HG03095 (cell line): Measurements from ENCODE around the gene GALK1.
"Not testable (repeated sequence)": the region's sequence is repeated elsewhere in the genome, so short reads cannot be mapped to it uniquely, and the experiment has no call there.

Experiments used
- ATAC-seq: cut with Tn5 transposase; IDR thresholded peaks from one replicate; pipeline ENCODE4 v1.9.1; 2021; ENCODE audit warnings: moderate library complexity; ENCODE audit not compliant: unreplicated experiment

Gene GALK1

DNA sequence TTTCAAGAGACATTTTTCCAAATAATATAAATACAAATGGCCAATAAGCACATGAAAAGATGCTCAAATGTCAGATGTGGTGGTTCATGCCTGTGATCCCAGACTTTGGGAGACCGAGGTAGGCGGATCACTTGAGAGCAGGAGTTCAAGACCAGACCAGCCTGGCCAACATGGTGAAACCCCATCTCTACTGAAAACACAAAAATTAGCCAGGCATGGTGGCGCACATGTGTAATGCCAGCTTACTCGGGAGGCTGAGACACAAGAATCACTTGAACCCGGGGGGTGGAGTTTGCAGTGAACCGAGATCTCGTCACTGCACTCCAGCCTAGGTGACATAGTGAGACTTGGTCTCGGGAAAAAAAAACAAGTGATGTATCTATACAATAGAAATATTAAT, 2.9 kb upstream of the GALK1 start:
- no peak for ATAC-seq

DNA sequence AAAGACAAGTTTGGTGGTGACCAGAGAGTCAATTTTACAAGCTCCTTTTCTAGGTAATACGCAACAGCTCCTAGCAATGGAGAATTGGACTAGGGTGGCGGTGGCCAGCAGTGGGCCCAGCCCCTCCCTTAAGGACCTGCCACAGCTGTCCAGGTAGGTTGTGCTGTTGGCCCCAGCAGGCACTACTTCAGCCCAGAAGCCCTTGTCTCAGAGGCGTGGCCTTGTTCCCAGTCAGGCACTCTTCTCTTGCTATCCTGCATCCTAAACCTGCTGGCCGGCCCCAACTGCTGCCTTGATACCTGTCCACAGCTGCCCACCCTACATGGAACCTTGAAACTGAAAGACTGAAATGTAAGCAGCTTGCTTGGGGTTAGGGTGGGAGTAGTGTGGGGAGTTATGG, 989 bp upstream of the GALK1 start:
- ATAC-seq = no peak

DNA sequence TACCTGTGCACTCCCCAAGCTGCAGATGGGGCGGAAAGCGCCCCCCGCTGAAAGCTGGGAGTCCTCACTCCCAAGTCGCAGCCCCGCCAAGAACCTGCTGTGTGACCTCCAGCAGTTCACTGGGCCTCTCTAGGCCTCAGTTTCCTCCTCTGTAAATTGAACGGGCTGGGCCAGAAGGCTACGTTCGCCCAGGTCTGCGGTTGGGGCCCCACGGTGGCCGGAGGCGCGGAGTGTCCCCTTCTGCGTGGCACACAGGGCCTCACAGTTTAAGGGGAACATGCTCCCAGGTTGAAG, 628 bp downstream of the GALK1 start:
- no peak for ATAC-seq

DNA sequence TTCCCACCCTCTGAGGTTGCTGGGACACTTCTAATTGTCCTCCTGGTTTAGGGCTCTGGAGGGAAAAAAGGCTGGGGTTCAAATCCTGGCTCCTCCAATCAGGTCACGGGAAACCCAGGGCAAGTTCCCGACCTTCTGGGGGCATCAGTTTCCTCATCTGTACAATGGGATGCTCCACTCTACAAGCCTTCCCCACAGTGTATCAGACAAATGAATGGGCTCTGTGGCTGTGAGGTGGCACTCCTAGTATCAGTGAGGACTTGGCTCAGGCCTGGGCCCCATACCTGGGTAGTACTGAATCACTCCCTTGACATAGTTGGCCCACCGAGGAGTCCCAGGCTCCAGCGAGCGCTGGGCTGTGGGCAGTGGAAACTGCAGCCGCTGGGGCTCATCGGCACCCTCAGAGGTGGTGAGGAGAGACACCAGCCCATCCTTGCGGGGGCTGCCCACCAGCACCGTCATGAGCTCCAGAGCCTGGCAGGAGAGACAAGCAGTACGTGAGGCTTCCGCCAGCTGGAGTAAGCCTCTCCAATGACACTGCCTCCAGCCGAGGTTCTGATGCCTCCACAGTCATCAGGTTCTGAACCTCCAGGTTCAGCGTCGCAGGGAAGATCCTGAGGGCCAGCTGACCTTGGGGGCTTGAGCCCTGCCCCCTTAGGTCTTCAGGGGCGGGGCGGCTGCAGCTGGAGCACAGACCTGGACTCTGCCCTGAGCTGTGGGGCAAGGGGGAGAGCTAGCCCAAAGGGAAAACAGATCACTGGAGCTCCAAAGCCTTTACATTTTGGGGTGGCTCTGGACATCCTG, 1.2 kb downstream of the GALK1 start:
- no peak for ATAC-seq

DNA sequence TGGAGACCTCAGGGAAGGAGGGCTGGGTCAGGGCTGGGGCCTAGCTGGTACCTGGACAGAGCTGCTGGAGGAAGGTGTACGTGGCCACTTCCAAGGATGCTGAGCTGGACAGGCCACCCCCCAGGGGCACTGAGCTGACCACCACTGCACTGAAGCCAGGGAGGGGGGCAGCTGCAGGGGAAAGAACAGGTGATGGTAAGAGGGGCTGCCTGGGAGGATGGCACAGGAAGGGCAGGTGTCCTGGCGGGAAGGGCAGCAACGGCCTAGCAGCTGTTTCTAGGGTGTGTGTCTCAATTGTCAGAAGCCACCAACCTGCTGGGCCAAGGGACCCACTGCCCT, 1.8 kb downstream of the GALK1 start:
- ATAC-seq = no peak

DNA sequence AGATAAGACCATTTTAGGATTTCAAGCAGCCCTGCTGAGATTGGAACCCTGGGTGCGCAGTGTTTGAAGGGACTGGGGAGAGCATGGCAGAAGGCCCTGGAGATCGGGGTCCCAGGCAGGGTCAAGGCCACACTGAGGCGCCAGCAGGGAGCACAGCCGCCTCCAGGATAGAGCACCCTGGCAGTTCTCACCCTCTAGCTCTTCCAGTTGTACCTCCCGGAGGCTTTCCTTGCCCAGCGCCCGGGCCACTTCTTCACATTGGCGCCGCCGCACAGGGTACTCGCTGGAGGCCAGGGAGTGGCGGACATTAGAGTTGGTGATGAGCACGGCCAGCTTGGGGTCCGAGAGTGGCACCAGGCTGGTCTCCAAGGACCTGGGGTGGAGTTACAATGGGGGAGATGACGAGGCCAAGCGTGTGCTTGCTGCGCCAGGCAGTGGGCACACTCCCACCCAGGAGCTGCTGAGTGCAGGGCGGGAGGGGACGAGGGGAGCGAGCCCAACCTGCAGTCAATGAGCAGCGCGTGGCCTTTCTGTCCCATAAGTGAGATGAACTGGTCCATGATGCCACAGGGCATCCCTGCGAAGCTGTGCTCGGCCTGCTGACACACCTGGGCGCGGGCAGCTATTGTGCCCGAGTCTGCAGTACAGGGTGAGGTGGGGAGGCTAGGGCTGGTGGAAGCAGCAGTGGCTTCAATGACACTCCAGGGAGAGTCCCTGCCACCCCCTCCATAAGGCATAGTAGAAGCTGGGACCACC, 2.3 kb downstream of the GALK1 start:
- no peak for ATAC-seq

DNA sequence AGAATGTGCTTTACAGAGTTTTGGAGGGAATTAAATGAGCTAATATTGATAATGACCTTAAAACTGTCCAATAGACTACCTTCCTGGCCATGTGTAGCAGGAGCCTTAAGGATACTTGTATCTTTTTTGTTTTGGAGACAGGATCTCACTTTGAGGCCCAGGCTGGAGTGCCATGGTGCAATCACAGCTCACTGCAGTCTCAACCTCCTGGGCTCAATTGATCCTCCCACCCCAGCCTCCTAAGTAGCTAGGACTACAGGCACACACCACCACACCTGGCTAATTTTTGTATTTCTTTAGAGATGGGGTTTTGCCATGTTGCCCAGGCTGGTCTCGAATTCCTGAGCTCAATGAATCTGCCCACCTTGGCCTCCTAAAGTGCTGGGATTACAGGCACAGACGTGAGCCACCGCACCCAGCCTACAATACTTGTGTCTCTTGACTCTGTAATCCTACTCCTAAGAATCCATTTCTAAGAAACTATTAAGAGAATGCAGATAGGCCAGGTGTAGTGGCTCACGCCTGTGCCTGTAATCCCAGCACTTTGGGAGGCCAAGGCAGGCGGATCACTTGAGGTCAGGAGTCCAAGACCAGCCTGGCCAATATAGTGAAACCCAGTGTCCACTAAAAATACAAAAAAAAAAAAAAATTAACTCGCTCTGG, 4.9 kb downstream of the GALK1 start:
- not testable (repeated sequence) for ATAC-seq

DNA sequence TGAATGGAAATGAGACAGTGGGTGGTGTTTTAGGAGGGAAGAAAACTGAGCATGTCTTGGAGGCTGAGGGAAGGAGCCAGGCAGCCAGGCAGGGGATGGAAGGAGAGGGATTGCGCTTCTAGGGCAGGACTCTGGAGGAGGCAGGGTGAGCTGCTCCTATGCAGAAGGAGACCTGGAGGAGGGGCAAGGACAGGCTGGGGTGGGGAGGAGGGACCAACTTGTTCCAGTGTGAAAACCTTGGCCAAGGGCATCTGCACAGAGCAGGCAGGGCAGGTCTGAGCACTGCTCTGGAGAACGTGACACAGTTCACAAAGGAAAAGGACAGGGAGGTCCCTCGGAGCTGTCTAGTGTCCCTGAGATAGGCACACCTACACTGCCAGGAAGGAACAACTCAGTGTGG, 5.5 kb downstream of the GALK1 start:
- no peak for ATAC-seq

DNA sequence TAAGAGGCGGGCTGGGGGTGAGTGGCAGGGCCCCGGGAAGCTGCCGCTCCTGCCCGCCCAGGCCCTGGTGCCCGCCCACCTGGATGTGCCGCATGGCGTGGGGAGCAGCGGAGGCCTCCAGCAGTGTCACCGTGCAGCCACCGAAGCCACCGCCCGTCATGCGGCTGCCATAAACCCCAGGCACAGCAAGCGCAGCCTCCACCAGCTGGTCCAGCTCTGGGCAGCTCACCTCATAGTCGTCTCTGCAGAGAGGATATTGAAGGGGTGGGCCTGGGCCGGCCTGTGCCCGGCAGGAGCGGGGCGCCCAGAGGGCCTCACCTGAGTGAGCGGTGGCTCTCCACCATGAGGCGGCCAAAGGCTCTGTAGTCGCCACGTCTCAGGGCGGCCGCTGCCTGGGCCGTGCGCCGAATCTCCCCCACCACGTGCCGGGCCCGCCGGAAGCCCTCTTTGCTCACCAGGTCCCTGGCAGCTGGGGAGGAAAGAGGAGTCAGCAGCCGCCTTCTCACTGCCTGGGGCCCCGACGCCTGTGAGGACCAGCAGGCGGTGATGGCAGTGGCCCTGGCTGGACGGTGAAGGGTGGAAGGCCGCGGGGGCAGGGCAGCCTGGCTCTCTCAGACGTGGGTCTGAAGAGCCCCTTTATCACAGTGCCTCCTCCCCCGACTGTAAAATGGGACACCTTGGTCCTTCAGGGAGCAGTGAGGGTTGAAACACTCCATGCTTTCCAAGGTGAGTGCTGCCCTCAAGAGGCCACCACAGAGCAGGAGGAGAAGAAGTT, 6.7 kb downstream of the GALK1 start:
- ATAC-seq = no peak

DNA sequence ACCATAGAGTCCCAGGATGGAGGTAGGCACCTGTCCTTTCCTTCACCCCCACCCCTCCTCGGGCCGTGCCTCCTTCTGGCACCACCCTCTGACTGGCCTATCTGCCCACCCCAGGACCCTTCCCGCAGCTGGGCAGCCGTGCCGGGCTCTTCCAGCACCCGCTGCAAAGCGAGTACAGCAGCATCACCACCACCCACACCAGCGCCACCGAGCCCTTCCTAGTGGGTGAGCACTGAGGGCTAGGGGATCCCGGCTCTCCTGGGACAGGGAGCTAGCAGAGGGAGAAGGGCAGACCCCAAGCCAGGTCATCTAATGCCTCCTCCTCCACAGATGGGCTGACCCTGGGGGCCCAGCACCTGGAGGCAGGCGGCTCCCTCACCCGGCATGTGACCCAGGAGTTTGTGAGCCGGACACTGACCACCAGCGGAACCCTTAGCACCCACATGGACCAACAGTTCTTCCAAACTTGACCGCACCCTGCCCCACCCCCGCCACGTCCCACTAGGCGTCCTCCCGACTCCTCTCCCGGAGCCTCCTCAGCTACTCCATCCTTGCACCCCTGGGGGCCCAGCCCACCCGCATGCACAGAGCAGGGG, 7.8 kb downstream of the GALK1 start:
- ATAC-seq = no peak

DNA sequence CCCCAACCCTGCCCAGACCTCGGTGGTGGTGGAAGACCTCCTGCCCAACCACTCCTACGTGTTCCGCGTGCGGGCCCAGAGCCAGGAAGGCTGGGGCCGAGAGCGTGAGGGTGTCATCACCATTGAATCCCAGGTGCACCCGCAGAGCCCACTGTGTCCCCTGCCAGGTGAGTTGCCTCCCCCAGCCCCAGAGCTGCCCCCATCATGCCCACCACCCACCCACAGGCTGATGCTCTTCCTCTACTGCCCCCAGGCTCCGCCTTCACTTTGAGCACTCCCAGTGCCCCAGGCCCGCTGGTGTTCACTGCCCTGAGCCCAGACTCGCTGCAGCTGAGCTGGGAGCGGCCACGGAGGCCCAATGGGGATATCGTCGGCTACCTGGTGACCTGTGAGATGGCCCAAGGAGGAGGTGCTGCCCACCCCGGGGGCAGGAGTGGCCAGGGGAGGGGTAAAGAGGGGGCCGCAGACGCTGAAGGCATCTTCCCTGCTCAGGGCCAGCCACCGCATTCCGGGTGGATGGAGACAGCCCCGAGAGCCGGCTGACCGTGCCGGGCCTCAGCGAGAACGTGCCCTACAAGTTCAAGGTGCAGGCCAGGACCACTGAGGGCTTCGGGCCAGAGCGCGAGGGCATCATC, 8.4 kb downstream of the GALK1 start:
- no peak for ATAC-seq

DNA sequence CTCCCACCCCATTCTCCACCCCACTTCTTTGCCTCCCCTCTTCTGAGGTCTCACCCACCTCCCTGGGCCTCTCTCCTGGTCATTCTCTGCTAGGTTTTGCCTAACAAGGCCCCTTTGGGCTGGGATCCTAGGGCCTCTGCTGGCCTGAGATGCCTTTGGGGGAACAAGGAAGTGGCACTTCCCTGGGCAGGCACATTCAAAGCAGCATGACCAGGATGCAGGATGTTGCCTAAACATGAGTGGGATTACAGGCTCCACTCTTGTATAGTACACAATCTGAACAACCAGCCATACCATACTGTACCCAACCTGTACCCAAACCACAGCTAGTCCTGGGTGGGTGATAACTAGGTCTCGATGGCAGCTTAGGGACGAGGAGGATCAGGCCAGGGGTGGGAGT, 9.0 kb downstream of the GALK1 start:
- ATAC-seq = no peak

DNA sequence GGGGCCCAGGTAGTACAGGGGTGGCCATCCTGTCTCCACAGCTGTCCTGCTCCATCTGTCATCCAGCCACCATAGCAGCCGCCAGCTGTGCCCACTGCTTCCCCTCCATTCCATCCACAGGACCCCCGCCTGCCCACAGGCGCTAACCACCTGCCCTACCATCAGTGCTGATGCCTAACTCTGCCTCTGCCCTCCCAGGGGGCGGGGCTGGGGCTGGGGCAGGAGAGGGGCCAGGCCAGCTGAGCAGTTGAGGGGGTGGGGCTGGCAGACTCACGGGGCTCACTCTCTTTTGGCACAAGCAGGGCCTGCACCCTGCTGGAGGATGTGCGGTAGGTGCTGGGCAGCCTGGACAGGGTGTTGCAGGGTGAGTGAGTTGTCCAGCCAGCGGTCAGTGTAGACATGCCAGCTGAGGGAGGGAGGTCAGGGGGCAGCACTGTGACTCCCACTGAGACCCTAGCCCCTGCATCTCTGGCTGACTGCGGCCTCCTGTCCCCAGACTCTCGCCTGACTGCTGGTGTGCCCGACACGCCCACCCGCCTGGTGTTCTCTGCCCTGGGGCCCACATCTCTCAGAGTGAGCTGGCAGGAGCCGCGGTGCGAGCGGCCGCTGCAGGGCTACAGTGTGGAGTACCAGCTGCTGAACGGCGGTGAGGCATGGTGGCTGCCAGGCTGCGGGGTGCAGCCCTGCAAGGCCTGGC, 9.6 kb downstream of the GALK1 start:
- no peak for ATAC-seq

DNA sequence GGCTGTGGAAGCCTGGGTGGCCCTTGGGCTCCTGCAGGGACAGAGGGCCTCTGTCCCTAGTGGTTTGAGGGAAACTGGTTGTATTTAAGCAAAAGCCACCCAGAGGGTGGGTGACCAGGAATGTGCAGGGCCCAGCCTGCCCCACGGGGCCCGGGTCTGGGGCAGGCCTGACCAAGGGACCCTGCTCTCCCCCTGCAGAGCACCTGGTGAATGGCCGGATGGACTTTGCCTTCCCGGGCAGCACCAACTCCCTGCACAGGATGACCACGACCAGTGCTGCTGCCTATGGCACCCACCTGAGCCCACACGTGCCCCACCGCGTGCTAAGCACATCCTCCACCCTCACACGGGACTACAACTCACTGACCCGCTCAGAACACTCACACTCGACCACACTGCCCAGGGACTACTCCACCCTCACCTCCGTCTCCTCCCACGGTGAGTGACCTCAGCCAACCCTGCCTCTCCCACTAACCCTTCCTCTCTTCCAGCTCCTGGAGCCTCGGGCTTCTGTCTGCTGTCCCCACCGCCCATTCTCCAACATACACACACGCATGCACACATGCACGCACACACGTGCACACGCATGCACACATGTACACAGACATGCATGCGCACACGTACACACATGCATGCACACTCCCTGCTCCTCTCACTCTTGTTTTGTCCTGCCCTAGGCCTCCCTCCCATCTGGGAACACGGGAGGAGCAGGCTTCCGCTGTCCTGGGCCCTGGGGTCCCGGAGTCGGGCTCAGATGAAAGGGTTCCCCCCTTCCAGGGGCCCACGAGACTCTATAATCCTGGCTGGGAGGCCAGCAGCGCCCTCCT, 10.4 kb downstream of the GALK1 start:
- ATAC-seq = no peak

DNA sequence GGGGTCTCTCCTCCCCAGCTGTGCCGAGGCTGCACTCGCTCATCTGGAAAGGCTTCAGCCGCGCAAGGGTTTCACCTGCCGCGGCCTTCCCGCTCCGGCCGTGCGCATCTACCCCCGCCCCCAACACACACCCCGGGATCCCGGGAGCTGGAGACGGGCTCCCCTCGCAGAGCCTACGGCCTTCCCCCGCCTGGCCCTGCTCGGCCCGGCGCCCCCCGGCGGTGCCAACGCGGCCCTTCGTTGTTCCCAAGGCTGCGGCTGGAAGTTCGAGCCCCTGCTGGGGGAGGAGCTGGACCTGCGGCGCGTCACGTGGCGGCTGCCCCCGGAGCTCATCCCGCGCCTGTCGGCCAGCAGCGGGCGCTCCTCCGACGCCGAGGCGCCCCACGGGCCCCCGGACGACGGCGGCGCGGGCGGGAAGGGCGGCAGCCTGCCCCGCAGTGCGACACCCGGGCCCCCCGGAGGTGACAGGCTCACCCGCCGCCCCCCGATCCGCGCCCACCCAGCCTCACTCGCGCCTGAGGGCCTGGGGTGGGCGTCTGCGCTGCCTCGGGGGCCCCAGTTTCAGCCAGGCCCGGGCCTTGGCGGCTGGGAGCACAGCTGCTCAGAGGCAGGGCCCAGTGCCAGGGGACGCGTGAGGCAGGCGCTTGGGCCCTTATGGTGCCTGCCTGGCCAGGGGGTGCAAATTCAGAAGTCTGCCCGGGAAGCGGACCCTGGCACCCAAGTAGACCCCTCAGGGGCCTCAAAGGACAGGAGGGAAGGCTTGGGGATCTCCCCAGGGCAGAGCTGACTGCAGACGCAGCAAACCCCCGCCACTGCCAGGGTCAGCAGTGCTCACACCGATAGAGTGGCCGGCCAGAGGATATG, 11.2 kb downstream of the GALK1 start:
- peak; percentile 49 for ATAC-seq

DNA sequence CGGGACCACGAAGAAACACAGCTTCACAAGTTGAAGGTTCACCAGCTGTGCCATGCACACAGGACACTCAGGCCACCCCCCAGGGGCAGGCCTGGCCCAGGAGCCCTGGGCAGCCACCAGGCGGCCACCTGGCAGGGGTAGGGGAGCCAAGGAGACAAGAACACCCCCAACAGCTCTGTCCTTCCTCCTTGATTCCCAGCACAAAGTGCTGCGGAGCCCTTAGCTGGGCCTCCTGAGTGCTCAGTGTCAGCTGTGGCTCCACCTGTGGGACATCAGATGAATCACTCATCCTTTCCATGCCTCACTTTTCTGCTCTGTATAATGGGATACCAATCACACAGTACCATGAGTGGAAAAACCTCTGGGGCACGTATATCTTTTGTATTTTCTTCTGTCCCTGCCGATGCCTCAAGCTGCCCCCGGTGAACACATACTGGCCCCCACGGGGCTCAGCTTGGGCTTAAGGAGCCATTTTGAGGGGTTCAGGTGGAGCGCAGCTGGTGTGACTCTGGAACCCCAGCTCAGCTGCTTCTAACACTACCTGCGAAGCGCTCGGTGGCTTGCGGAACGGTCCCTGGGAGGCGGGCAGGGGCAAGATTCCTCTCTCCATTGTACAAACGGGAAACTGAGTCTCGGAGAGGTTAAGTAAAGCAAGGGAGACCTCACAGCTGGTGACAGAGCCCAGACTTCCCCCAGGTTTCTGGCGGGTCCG, 12.0 kb downstream of the GALK1 start:
- ATAC-seq = no peak

DNA sequence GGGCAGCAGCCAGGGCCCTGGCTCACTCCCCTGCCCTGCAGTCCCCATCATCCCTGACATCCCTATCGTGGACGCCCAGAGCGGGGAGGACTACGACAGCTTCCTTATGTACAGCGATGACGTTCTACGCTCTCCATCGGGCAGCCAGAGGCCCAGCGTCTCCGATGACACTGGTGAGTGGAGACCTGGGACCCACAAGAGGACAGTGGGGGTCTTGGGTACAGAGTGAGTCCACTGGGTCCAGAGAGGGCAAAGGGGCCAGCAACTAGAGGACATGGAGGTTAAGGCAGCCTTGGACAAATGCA, 12.6 kb downstream of the GALK1 start:
- ATAC-seq = no peak
